Activated naive CD8-positive, alpha-beta T cell treated with anti-CD3 and anti-CD28 coated beads, Interleukin-2, amount 10 ng/mL, durations not matched to agents 7 days and 5 days (primary cell): Measurements from ENCODE around the gene GALNT10. TPM values are rescaled to one million over a fixed set of nuclear protein-coding genes. Genes with fewer than 3 reads are reported as not detected.
A peak's percentile ranks its signal among the peaks of the same experiment; 100 is the strongest.
"Not testable (repeated sequence)": the region's sequence is repeated elsewhere in the genome, so short reads cannot be mapped to it uniquely, and the experiment has no call there.

Experiments
- ATAC-seq: fragments of 150-1000 bp; cut with Tn5 transposase; one replicate; pipeline ENCODE4 v1.10.0; 2021; ENCODE audit warnings: low read depth, moderate library complexity
- POLR2A ChIA-PET: fragments of 350-600 bp; sonication (Branson Sonifier 250); formaldehyde crosslinking; loops from one replicate; lab custom pipeline; 2021; ENCODE audit warnings: antibody characterized with exemption; lab: Charles Lee
- DNase-seq: peaks from one replicate; pipeline ENCODE4 v3.0.0; 2021
- H3K27ac Mint-ChIP-seq: one replicate; pipeline ENCODE4 v1.8.0; 2022; ENCODE audit warnings: mild to moderate bottlenecking, mixed read lengths
- H3K27me3 Mint-ChIP-seq: one replicate; pipeline ENCODE4 v1.8.0; 2022; ENCODE audit warnings: mild to moderate bottlenecking, moderate library complexity, mixed read lengths
- H3K36me3 Mint-ChIP-seq: one replicate; pipeline ENCODE4 v1.8.0; 2021; ENCODE audit warnings: mild to moderate bottlenecking, mixed read lengths
- H3K4me1 Mint-ChIP-seq: one replicate; pipeline ENCODE4 v1.8.0; 2021; ENCODE audit warnings: mixed read lengths
- H3K4me3 Mint-ChIP-seq: one replicate; pipeline ENCODE4 v1.8.0; 2022; ENCODE audit warnings: mild to moderate bottlenecking, moderate library complexity, mixed read lengths
- H3K9me3 Mint-ChIP-seq: one replicate; pipeline ENCODE4 v1.8.0; 2021; ENCODE audit warnings: mixed read lengths
- total RNA-seq, 2 experiments: library from RNA; stranded (reverse); gene quantifications; one replicate each; pipeline ENCODE4 v1.2.3, GENCODE V29; 2021

GALNT10 gene
- total RNA-seq, 2 experiments from 2014 or later: 34.6 to 36.0 TPM

- H3K4me1 Mint-ChIP-seq: no peaks in the 10 kb centered on the region
- H3K4me3 Mint-ChIP-seq: no peak overlapping the region
- no peaks in the 10 kb centered on the region for H3K27me3 Mint-ChIP-seq
- POLR2A ChIA-PET: no interaction called here
- peaks cover 2% of the 10 kb centered on the region for H3K36me3 Mint-ChIP-seq
- ATAC-seq (no peak), DNase-seq (no peak)
- H3K27ac Mint-ChIP-seq: no peak overlapping the region
- no peaks in the 10 kb centered on the region for H3K9me3 Mint-ChIP-seq
These were observed 155.9 kb downstream of the GALNT10 start for GRCh38 chr5:154346427-154346826.

- Mint-ChIP-seq H3K9me3 (no peaks in the 10 kb centered on the region), H3K4me1 (peaks cover 2% of the 10 kb centered on the region), H3K27me3 (no peaks in the 10 kb centered on the region), H3K36me3 (no peaks in the 10 kb centered on the region), H3K27ac (no peak overlapping the region), H3K4me3 (no peak overlapping the region)
- ATAC-seq: no peak
- DNase-seq: no peak
- POLR2A ChIA-PET: no interaction called here
These were observed 159.2 kb downstream of the GALNT10 start for GRCh38 chr5:154349626-154350264.

- H3K4me3 Mint-ChIP-seq: no peak overlapping the region
- DNase-seq: no peak
- H3K9me3 Mint-ChIP-seq: no peaks in the 10 kb centered on the region
- H3K36me3 Mint-ChIP-seq: no peaks in the 10 kb centered on the region
- H3K4me1 Mint-ChIP-seq: peaks cover 10% of the 10 kb centered on the region
- H3K27ac Mint-ChIP-seq: no peak overlapping the region
- no peak for ATAC-seq
- POLR2A ChIA-PET: no interaction called here
- no peaks in the 10 kb centered on the region for H3K27me3 Mint-ChIP-seq
These were observed 160.6 kb downstream of the GALNT10 start for GRCh38 chr5:154351141-154351540.

DNA sequence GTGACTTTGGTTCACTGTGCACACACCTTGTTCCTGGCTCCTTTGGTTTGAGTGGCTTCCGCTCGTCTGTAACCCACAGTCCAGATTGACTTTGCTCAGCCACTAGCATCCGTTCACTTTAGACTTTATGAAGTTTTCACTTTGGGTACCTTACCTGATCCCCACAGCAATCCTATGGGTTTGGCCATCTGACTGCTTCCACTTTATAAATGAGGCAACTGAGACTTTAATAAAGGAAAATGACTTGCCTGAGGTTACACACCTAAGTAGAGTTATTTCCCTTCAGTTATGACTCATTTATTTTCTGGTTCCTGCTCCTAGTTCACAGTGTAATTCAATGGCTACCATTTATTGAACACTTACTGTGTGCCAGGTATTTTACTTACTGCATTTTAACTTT lies 161.0 kb downstream of the GALNT10 start:
- no peaks in the 10 kb centered on the region for H3K27me3 Mint-ChIP-seq
- no peak for DNase-seq
- no peak overlapping the region for H3K4me3 Mint-ChIP-seq
- H3K9me3 Mint-ChIP-seq: no peaks in the 10 kb centered on the region
- POLR2A ChIA-PET: no interaction called here
- H3K27ac Mint-ChIP-seq: no peak overlapping the region
- H3K4me1 Mint-ChIP-seq: peaks cover 12% of the 10 kb centered on the region
- no peaks in the 10 kb centered on the region for H3K36me3 Mint-ChIP-seq
- ATAC-seq: no peak

GRCh38 chr5:154352960-154353548 lies 162.5 kb downstream of the GALNT10 start:
- H3K9me3 Mint-ChIP-seq: no peaks in the 10 kb centered on the region
- ATAC-seq (no peak), DNase-seq (no peak)
- H3K36me3 Mint-ChIP-seq: no peaks in the 10 kb centered on the region
- no peak overlapping the region for H3K27ac Mint-ChIP-seq
- no peaks in the 10 kb centered on the region for H3K27me3 Mint-ChIP-seq
- H3K4me3 Mint-ChIP-seq: no peak overlapping the region
- peaks cover 12% of the 10 kb centered on the region for H3K4me1 Mint-ChIP-seq
- POLR2A ChIA-PET: no interaction called here

GRCh38 chr5:154355129-154355611 lies 164.6 kb downstream of the GALNT10 start:
- Mint-ChIP-seq H3K36me3 (no peaks in the 10 kb centered on the region), H3K4me1 (peaks cover 13% of the 10 kb centered on the region), H3K27ac (peak overlapping the region; percentile 36), H3K4me3 (no peak overlapping the region), H3K9me3 (no peaks in the 10 kb centered on the region), H3K27me3 (no peaks in the 10 kb centered on the region)
- POLR2A ChIA-PET: no interaction called here
- ATAC-seq (peak; percentile 56), DNase-seq (no peak)

DNA sequence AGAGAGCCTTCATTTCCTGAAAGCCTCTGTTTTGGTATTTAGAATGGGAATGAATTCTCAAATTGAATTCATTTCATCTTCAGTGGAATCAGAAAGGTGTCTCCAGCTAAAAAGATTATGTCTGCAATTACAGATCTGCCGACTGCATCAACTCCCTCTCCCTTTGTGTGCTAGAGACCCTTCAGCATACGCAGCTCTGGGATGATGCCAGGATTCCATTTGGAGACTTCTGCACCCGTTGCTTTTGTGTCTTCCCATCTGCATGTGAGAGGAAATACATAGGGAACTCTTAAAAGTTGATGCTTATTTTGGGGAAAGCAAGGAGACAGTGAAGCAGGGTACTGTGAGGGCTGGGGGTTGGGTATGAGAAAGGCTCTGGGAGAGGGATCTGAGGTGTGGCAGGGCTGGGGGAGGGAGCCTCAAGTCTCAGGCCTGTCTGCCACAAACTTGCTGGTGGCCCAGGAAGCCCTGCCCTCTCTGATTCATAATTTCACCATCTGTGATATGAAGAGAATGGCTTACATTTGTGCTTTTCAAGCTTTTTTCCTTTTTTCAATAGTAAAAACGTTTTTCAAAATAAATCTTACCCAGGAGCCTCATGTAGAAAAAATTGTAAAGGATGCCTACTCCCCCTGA lies 165.6 kb downstream of the GALNT10 start:
- POLR2A ChIA-PET: interaction anchor here (0.6 kb wide), 1 partner anchor 73 kb away, joined by 4 read pairs; no protein-coding TSS in a partner anchor
- no peak for ATAC-seq
- Mint-ChIP-seq H3K36me3 (no peaks in the 10 kb centered on the region), H3K4me3 (no peak overlapping the region), H3K27ac (peak overlapping the region; percentile 51), H3K9me3 (no peaks in the 10 kb centered on the region), H3K27me3 (no peaks in the 10 kb centered on the region), H3K4me1 (peaks cover 13% of the 10 kb centered on the region)
- no peak for DNase-seq

DNA sequence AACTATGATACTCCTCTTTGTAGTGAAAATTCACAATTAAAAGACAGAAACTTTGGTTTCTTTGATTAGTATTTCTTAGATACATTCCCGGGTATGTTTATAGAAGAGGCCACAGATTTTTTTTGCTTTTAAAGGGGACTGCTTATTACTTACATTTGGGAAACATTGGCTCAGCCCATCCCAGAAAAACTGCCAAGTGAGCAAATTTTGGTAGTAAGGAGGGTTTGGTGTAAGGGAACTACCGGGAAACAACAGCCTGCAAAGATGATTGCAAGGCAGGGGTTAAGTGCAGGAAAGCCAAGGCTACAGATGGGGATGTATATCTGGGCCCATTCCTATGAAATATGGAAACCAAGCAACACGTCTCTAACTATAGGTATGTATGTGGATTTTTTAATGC lies 166.4 kb downstream of the GALNT10 start:
- Mint-ChIP-seq H3K9me3 (no peaks in the 10 kb centered on the region), H3K36me3 (no peaks in the 10 kb centered on the region), H3K4me1 (peaks cover 11% of the 10 kb centered on the region), H3K27ac (no peak overlapping the region), H3K4me3 (no peak overlapping the region), H3K27me3 (no peaks in the 10 kb centered on the region)
- POLR2A ChIA-PET: interaction anchor here (0.6 kb wide), 1 partner anchor 74 kb away, joined by 4 read pairs; no protein-coding TSS in a partner anchor
- ATAC-seq: no peak
- no peak for DNase-seq

- Mint-ChIP-seq H3K4me3 (no peak overlapping the region), H3K27me3 (no peaks in the 10 kb centered on the region), H3K9me3 (no peaks in the 10 kb centered on the region), H3K36me3 (peaks cover 1% of the 10 kb centered on the region), H3K27ac (no peak overlapping the region), H3K4me1 (peaks cover 11% of the 10 kb centered on the region)
- POLR2A ChIA-PET: no interaction called here
- ATAC-seq: no peak
- DNase-seq: no peak
These were observed 168.1 kb downstream of the GALNT10 start for GRCh38 chr5:154358516-154359220.

GRCh38 chr5:154359221-154359573 lies 168.7 kb downstream of the GALNT10 start:
- POLR2A ChIA-PET: no interaction called here
- peaks cover 3% of the 10 kb centered on the region for H3K36me3 Mint-ChIP-seq
- no peak for DNase-seq
- no peaks in the 10 kb centered on the region for H3K27me3 Mint-ChIP-seq
- no peak overlapping the region for H3K4me3 Mint-ChIP-seq
- ATAC-seq: no peak
- no peak overlapping the region for H3K27ac Mint-ChIP-seq
- peaks cover 11% of the 10 kb centered on the region for H3K4me1 Mint-ChIP-seq
- H3K9me3 Mint-ChIP-seq: no peaks in the 10 kb centered on the region

DNA sequence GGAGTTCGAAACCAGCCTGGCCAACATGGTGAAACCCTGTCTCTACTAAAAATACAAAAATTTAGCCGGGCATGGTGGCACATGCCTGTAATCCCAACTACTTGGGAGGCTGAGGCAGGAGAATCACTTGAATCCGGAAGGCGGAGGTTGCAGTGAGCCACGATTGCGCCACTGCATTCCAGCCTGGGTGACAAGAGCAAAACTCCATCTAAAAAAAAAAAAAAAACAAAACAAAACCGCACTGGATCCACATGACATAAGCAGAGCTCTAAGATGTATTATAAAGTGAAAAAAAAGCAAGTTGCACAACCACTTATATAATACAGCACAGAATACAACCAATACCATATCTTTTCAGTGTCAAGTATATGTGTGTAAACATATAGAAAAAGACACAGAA lies 169.7 kb downstream of the GALNT10 start:
- H3K4me3 Mint-ChIP-seq, DNase-seq, H3K27me3 Mint-ChIP-seq, H3K4me1 Mint-ChIP-seq, H3K27ac Mint-ChIP-seq, H3K9me3 Mint-ChIP-seq, POLR2A ChIA-PET, H3K36me3 Mint-ChIP-seq, ATAC-seq: not testable (repeated sequence)

GRCh38 chr5:154363411-154363810 lies 172.9 kb downstream of the GALNT10 start:
- no peaks in the 10 kb centered on the region for H3K9me3 Mint-ChIP-seq
- no peaks in the 10 kb centered on the region for H3K27me3 Mint-ChIP-seq
- no peak overlapping the region for H3K27ac Mint-ChIP-seq
- H3K36me3 Mint-ChIP-seq: peaks cover 3% of the 10 kb centered on the region
- POLR2A ChIA-PET: no interaction called here
- peaks cover 1% of the 10 kb centered on the region for H3K4me1 Mint-ChIP-seq
- no peak for DNase-seq
- no peak for ATAC-seq
- H3K4me3 Mint-ChIP-seq: no peak overlapping the region

DNA sequence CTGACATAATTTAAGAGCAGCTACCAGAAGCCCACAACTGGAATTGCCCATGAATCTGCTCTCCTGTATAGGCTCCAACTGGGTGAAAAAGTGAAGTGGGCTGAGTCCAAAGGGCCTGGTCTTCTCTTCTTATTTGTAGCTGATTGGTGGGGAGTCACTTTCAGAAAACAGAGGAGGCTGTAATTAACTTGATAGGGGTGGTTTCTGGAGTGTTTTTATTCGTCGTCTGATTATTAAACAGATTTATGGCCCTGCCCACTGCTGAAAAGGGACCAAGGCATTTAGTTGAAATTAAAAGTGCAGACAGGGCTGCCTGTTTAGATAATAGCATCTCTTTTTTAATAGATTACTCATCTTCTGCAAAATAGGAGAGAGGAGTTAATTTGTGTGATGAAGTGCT lies 174.2 kb downstream of the GALNT10 start:
- Mint-ChIP-seq H3K27me3 (no peaks in the 10 kb centered on the region), H3K36me3 (peaks cover 3% of the 10 kb centered on the region), H3K9me3 (no peaks in the 10 kb centered on the region), H3K4me3 (no peak overlapping the region), H3K4me1 (no peaks in the 10 kb centered on the region), H3K27ac (no peak overlapping the region)
- DNase-seq: no peak
- no peak for ATAC-seq
- POLR2A ChIA-PET: no interaction called here
